Caki2 (cell line): ENCODE data around the gene DAZAP1. TPM values are rescaled to one million over a fixed set of nuclear protein-coding genes. Genes with fewer than 3 reads are reported as not detected.

Experiments used
- DNase-seq: peaks from one replicate; pipeline ENCODE4 v3.0.0-alpha.2; 2015; ENCODE audit warnings: low read depth
- in situ Hi-C: cut with HindIII; loops from 2 replicates; pipeline ENCODE4 v1.10.0; 2016; ENCODE audit warnings: low sequenced_read_pairs, low pct_unique_long_range_greater_than_20kb, mixed read lengths
- total RNA-seq: library from RNA; depleted of rRNA; stranded (reverse); fragments of >200 nt; shearing (Covaris generic); gene quantifications from 2 replicates; pipeline ENCODE4 v1.2.3, GENCODE V29; 2014; ENCODE audit warnings: low replicate concordance

Gene DAZAP1
- total RNA-seq, 1 experiment from 2014 or later, result 97.4 TPM

- in situ Hi-C loops, result no loop called here
Observed at GRCh38 chr19:1460033-1460995, 52.9 kb downstream of the DAZAP1 start.

GRCh38 chr19:1461862-1462261 lies 54.5 kb downstream of the DAZAP1 start:
- in situ Hi-C loops, result no loop called here
- no peak for DNase-seq

More at GRCh38 chr19:1460033-1460995, 52.9 kb downstream of the DAZAP1 start:
- DNase-seq, result no peak

DNA sequence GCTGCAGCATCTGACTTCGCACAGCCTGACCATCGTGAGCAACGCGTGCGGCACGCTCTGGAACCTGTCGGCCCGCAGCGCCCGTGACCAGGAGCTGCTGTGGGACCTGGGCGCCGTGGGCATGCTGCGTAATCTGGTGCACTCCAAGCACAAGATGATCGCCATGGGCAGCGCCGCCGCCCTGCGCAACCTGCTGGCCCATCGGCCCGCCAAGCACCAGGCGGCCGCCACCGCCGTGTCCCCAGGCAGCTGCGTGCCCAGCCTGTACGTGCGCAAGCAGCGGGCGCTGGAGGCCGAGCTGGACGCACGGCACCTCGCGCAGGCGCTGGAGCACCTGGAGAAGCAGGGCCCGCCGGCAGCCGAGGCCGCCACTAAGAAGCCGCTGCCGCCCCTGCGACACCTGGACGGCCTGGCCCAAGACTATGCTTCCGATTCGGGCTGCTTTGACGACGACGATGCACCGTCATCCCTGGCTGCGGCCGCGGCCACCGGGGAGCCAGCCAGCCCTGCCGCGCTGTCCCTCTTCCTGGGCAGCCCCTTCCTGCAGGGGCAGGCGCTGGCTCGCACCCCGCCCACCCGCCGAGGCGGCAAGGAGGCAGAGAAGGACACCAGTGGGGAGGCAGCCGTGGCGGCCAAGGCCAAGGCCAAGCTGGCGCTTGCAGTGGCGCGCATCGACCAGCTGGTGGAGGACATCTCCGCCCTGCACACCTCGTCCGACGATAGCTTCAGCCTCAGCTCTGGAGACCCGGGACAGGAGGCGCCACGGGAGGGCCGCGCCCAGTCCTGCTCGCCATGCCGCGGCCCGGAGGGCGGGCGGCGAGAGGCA lies 58.0 kb downstream of the DAZAP1 start:
- no peak for DNase-seq
- in situ Hi-C loops, result no loop called here

- in situ Hi-C loops, result no loop called here
- no peak for DNase-seq
Observed at GRCh38 chr19:1466018-1466460, 58.7 kb downstream of the DAZAP1 start.

DNA sequence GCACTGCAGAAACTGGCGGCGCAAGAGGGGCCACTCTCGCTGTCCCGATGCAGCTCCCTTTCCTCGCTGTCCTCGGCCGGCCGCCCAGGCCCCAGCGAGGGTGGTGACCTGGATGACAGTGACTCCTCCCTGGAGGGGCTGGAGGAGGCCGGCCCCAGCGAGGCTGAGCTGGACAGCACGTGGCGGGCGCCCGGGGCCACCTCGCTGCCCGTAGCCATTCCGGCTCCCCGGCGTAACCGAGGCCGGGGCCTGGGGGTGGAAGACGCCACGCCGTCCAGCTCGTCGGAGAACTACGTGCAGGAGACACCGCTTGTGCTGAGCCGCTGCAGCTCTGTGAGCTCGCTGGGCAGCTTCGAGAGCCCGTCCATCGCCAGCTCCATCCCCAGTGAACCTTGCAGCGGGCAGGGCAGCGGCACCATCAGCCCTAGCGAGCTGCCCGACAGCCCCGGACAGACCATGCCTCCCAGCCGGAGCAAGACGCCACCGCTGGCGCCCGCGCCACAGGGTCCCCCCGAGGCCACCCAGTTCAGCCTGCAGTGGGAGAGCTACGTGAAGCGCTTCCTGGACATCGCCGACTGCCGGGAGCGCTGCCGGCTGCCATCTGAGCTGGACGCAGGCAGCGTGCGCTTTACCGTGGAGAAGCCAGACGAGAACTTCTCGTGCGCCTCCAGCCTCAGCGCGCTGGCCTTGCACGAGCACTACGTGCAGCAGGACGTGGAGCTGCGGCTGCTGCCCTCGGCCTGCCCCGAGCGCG lies 59.3 kb downstream of the DAZAP1 start:
- DNase-seq, result no peak
- in situ Hi-C loops, result no loop called here

DNA sequence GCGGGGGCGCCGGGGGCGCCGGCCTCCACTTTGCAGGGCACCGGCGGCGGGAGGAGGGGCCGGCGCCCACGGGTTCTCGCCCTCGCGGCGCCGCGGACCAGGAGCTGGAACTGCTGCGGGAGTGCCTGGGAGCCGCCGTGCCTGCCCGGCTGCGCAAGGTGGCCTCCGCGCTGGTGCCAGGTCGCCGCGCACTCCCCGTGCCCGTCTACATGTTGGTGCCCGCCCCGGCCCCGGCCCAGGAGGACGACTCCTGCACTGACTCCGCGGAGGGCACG lies 59.8 kb downstream of the DAZAP1 start:
- in situ Hi-C loops, result no loop called here
- DNase-seq, result no peak

DNA sequence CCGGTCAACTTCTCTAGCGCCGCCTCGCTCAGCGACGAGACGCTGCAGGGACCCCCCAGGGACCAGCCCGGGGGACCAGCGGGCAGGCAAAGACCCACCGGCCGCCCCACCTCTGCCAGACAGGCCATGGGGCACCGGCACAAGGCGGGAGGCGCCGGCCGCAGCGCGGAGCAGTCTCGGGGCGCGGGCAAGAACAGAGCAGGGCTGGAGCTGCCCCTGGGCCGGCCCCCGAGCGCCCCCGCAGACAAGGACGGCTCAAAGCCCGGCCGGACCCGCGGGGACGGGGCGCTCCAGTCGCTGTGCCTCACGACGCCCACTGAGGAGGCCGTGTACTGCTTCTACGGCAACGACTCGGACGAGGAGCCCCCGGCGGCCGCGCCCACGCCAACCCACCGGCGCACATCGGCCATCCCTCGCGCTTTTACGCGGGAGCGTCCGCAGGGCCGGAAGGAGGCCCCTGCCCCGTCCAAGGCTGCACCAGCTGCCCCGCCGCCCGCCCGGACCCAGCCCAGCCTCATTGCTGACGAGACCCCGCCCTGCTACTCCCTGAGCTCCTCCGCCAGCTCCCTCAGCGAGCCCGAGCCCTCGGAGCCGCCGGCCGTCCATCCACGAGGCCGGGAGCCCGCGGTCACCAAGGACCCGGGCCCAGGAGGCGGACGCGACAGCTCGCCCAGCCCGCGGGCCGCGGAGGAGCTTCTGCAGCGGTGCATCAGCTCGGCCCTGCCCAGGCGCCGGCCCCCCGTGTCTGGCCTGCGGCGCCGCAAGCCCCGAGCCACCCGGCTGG lies 60.3 kb downstream of the DAZAP1 start:
- in situ Hi-C loops, result no loop called here
- DNase-seq, result no peak

- in situ Hi-C loops, result no loop called here
- no peak for DNase-seq
Observed at GRCh38 chr19:1468274-1468820, 61.0 kb downstream of the DAZAP1 start.

DNA sequence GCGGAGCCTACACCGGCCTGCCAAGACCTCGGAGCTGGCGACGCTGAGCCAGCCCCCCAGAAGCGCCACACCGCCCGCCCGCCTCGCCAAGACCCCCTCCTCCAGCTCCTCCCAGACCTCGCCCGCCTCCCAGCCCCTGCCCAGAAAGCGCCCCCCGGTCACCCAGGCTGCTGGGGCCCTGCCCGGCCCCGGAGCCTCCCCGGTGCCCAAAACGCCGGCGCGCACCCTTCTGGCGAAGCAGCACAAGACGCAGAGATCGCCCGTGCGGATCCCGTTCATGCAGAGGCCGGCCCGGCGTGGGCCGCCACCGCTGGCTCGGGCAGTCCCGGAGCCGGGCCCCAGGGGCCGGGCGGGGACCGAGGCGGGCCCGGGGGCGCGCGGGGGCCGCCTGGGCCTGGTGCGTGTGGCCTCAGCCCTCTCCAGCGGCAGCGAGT lies 61.5 kb downstream of the DAZAP1 start:
- in situ Hi-C loops, result no loop called here
- no peak for DNase-seq

- DNase-seq, result no peak
- in situ Hi-C loops, result no loop called here
Observed at GRCh38 chr19:1469255-1470054, 62.1 kb downstream of the DAZAP1 start.

DNA sequence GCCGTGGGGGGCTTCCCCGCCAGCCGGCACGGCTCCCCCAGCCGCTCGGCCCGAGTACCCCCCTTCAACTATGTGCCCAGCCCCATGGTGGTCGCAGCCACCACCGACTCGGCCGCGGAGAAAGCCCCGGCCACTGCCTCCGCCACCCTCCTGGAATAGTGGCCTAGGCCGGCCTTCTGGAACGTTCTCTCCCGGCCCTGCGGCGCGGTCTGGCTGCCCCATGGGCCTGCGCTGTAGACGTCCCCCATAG lies 62.6 kb downstream of the DAZAP1 start:
- in situ Hi-C loops, result no loop called here

GRCh38 chr19:1470305-1471009 lies 63.1 kb downstream of the DAZAP1 start:
- no peak for DNase-seq
- in situ Hi-C loops, result no loop called here

More for the DNA sequence above, 62.6 kb downstream of the DAZAP1 start:
- DNase-seq, result no peak

DNA sequence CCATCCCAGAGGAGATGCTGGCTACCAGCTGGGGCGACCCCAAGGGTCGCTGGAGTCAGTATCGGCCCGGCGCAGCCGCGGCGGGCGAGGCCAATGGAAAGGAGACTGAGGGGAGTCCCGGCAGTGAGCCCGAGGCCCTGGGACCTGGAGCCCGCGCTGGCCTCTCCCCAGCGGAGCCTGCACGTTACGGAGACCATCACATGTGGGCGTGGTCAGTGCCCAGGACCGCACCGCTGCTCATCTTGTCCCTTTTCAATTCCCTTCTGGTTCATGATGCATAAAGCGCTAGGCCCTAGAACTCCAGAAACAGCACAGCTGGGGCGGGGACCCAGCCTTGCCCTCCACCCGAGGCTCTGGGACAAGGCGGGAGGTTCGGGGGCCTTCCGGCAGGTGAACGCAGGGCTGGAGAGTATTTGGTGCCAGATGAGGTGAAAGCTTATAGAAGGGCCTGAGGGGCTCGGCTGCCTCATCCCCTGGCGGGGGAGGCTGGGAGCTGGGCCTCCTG lies 63.7 kb downstream of the DAZAP1 start:
- in situ Hi-C loops, result no loop called here
- DNase-seq, result no peak

DNA sequence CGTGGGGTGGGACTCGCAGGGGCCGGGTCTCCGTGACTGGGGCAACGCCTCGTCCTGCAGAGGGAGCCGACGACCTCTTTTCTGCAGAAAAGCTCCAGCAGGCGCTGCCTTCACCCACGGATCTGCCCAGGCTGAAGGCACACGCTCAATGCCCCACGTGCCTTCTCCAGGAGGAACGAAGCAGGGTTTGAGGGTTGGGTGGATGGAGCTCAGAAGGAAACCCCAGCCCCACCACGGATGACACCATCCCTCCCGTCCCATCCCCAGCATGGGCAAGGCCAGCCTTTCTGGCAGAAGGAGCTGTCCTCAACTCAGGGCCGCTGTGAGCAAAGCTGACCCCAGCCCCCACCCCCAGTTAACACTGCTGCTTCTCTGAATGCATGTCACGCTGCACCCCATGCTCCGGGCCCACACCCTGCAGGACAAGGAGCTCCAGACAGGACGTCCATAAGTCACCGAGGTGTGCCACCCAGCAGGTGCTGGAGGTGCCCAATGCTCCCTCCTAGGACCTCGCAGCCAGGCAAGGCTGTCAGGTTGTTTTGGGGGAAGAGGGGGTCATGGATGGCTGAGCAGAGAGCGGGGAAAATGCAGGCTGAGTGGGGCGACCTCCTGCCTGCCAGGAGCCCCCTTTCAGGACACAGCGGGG lies 64.3 kb downstream of the DAZAP1 start:
- no peak for DNase-seq
- in situ Hi-C loops, result no loop called here

DNA sequence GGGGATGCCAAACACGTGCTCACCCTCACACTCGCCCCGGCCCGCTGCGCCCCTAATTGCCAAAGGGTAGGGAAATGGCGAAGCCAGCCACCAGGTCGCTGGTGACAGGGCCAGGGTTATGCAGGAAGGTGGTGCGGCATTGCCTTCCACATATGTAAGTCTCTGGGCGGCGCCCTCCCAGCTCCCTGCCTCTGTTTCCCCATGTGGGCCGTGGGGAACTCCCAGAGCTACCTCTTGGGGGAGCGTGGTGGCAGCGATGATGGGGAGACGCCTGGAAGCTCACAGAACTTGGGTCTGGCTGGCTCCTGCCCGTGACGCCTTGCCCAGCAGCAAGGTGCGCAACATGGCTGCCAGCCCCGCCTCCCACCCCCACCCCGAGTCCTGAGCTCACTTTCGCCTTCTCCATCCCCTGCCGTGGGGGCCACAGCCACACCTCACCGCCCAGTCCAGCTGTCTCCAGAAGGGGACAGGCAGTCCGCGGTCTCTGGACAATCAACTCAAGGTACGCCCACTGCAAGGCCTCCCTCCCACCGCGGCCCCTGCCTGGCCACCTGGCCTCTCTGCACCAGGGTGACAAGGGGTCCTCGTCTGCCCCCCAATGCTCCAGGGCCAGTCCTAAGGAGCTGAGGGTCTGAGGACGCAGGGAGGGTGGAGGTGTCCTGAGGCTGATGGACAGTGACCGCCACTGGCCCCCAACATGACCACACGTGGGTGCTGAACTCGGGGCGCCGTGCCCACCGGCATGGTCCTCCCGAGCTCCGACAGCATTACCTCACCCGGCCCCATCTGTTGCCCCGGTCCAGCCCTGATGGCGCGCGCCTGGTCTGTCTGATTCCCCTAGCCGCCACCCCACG lies 65.1 kb downstream of the DAZAP1 start:
- in situ Hi-C loops, result no loop called here
- DNase-seq, result no peak
